Activated CD4-positive, alpha-beta T cell treated with anti-CD3 and anti-CD28 coated beads, Interleukin-2, amount 10 ng/mL, durations not matched to agents 24 days and 14 days (primary cell): ENCODE measurements around the gene WDR73. TPM values are rescaled to one million over a fixed set of nuclear protein-coding genes. Genes with fewer than 3 reads are reported as not detected.

ENCODE experiments used
- DNase-seq: peaks from one replicate; pipeline ENCODE4 v3.0.0; 2022
- H3K27ac Mint-ChIP-seq: one replicate; pipeline ENCODE4 v1.8.0; 2022; ENCODE audit warnings: mild to moderate bottlenecking, mixed read lengths
- H3K27me3 Mint-ChIP-seq: one replicate; pipeline ENCODE4 v1.8.0; 2022; ENCODE audit warnings: mixed read lengths
- H3K36me3 Mint-ChIP-seq: one replicate; pipeline ENCODE4 v1.8.0; 2022; ENCODE audit warnings: low read depth, mild to moderate bottlenecking, mixed read lengths
- H3K4me1 Mint-ChIP-seq: one replicate; pipeline ENCODE4 v1.8.0; 2021; ENCODE audit warnings: mixed read lengths
- H3K4me3 Mint-ChIP-seq: one replicate; pipeline ENCODE4 v1.8.0; 2022; ENCODE audit warnings: mild to moderate bottlenecking, moderate library complexity, mixed read lengths
- H3K9me3 Mint-ChIP-seq: one replicate; pipeline ENCODE4 v1.8.0; 2021; ENCODE audit warnings: mixed read lengths
- intact Hi-C: fragments of 100-400 bp; cut with micrococcal nuclease; formaldehyde crosslinking; loops from one replicate; pipeline ENCODE4 v1.15.1; 2023
- total RNA-seq: library from RNA; stranded (reverse); gene quantifications from 2 replicates; pipeline ENCODE4 v1.2.3, GENCODE V29; 2022

Gene WDR73
- total RNA-seq, 1 donor from 2014 or later: 28.0 TPM

GRCh38 chr15:84669726-84670125 is 15.6 kb upstream of the WDR73 start:
- intact Hi-C loops: loop anchor here (1.0 to 2.0 kb wide), 6 partner anchors 11 to 93 kb away; partner anchors contain the start of genes NMB and WDR73

GRCh38 chr15:84668221-84668982 is 14.3 kb upstream of the WDR73 start:
- DNase-seq: no peak
- H3K27ac Mint-ChIP-seq: peak overlapping the region; percentile 66
- no peaks in the 10 kb centered on the region for H3K27me3 Mint-ChIP-seq
- intact Hi-C loops: loop anchor here (2.0 kb wide), 1 partner anchor 14 kb away; no protein-coding TSS in a partner anchor
- H3K4me1 Mint-ChIP-seq: peaks cover 32% of the 10 kb centered on the region
- peaks cover 50% of the 10 kb centered on the region for H3K36me3 Mint-ChIP-seq
- H3K4me3 Mint-ChIP-seq: no peak overlapping the region
- no peaks in the 10 kb centered on the region for H3K9me3 Mint-ChIP-seq

More at GRCh38 chr15:84669726-84670125, 15.6 kb upstream of the WDR73 start:
- Mint-ChIP-seq H3K9me3 (no peaks in the 10 kb centered on the region), H3K4me1 (peaks cover 32% of the 10 kb centered on the region), H3K36me3 (peaks cover 56% of the 10 kb centered on the region), H3K27ac (peak overlapping the region; percentile 90), H3K4me3 (no peak overlapping the region), H3K27me3 (no peaks in the 10 kb centered on the region)
- no peak for DNase-seq

GRCh38 chr15:84666373-84666772 is 12.3 kb upstream of the WDR73 start:
- Mint-ChIP-seq H3K27me3 (no peaks in the 10 kb centered on the region), H3K27ac (peak overlapping the region; percentile 63), H3K4me1 (peaks cover 26% of the 10 kb centered on the region), H3K4me3 (no peak overlapping the region), H3K9me3 (no peaks in the 10 kb centered on the region), H3K36me3 (peaks cover 45% of the 10 kb centered on the region)
- intact Hi-C loops: no loop called here
- no peak for DNase-seq

GRCh38 chr15:84661001-84661400 is 6.9 kb upstream of the WDR73 start:
- Mint-ChIP-seq H3K9me3 (no peaks in the 10 kb centered on the region), H3K27ac (no peak overlapping the region), H3K4me1 (peaks cover 13% of the 10 kb centered on the region), H3K4me3 (no peak overlapping the region), H3K27me3 (no peaks in the 10 kb centered on the region), H3K36me3 (peaks cover 20% of the 10 kb centered on the region)
- no peak for DNase-seq
- intact Hi-C loops: no loop called here

GRCh38 chr15:84659904-84660781 is 6.1 kb upstream of the WDR73 start:
- H3K36me3 Mint-ChIP-seq: peaks cover 15% of the 10 kb centered on the region
- H3K27ac Mint-ChIP-seq: peak overlapping the region; percentile 3
- no peak for DNase-seq
- no peaks in the 10 kb centered on the region for H3K9me3 Mint-ChIP-seq
- H3K27me3 Mint-ChIP-seq: no peaks in the 10 kb centered on the region
- intact Hi-C loops: no loop called here
- H3K4me3 Mint-ChIP-seq: no peak overlapping the region
- H3K4me1 Mint-ChIP-seq: peaks cover 14% of the 10 kb centered on the region

- peaks cover 17% of the 10 kb centered on the region for H3K4me1 Mint-ChIP-seq
- H3K9me3 Mint-ChIP-seq: no peaks in the 10 kb centered on the region
- H3K36me3 Mint-ChIP-seq: peaks cover 9% of the 10 kb centered on the region
- peak overlapping the region; percentile 81 for H3K4me3 Mint-ChIP-seq
- intact Hi-C loops: loop anchor here (1.0 kb wide), 2 partner anchors 10 to 53 kb away; no protein-coding TSS in a partner anchor
- no peak for DNase-seq
- H3K27ac Mint-ChIP-seq: peak overlapping the region; percentile 87
- no peaks in the 10 kb centered on the region for H3K27me3 Mint-ChIP-seq
Measured at GRCh38 chr15:84658788-84659411, 4.8 kb upstream of the WDR73 start.

GRCh38 chr15:84658080-84658787 is 4.2 kb upstream of the WDR73 start, which contains the start of gene NMB:
TSS of gene NMB (minus strand) at chr15:84658199. CDS start at chr15:84658152, 47 bp downstream.
- no peaks in the 10 kb centered on the region for H3K9me3 Mint-ChIP-seq
- intact Hi-C loops: loop anchor here (1.0 kb wide), 2 partner anchors 11 to 54 kb away; no protein-coding TSS in a partner anchor
- H3K4me3 Mint-ChIP-seq: peak within 1 kb of the TSS; percentile 81
- peak; percentile 93 for DNase-seq
- H3K4me1 Mint-ChIP-seq: peaks cover 21% of the 10 kb centered on the region
- no peaks in the 10 kb centered on the region for H3K27me3 Mint-ChIP-seq
- H3K36me3 Mint-ChIP-seq: peaks cover 12% of the 10 kb centered on the region
- H3K27ac Mint-ChIP-seq: peak within 1 kb of the TSS; percentile 87

GRCh38 chr15:84657748-84658079 is 3.6 kb upstream of the WDR73 start:
- DNase-seq: no peak
- peaks cover 9% of the 10 kb centered on the region for H3K36me3 Mint-ChIP-seq
- H3K27me3 Mint-ChIP-seq: no peaks in the 10 kb centered on the region
- peak overlapping the region; percentile 75 for H3K27ac Mint-ChIP-seq
- peaks cover 22% of the 10 kb centered on the region for H3K4me1 Mint-ChIP-seq
- peak overlapping the region; percentile 78 for H3K4me3 Mint-ChIP-seq
- intact Hi-C loops: loop anchor here (1.0 kb wide), 2 partner anchors 12 to 55 kb away; no protein-coding TSS in a partner anchor
- no peaks in the 10 kb centered on the region for H3K9me3 Mint-ChIP-seq

- DNase-seq: no peak
- Mint-ChIP-seq H3K4me1 (peaks cover 26% of the 10 kb centered on the region), H3K4me3 (peak overlapping the region; percentile 78), H3K36me3 (peaks cover 13% of the 10 kb centered on the region), H3K27ac (peak overlapping the region; percentile 75), H3K27me3 (no peaks in the 10 kb centered on the region), H3K9me3 (no peaks in the 10 kb centered on the region)
- intact Hi-C loops: no loop called here
Measured at GRCh38 chr15:84656972-84657371, 2.9 kb upstream of the WDR73 start.

- Mint-ChIP-seq H3K27ac (peak overlapping the region; percentile 65), H3K4me1 (peaks cover 30% of the 10 kb centered on the region), H3K36me3 (peaks cover 21% of the 10 kb centered on the region), H3K27me3 (no peaks in the 10 kb centered on the region), H3K9me3 (no peaks in the 10 kb centered on the region), H3K4me3 (peak overlapping the region; percentile 98)
- peak; percentile 91 for DNase-seq
- intact Hi-C loops: loop anchor here (1.0 to 2.0 kb wide), 7 partner anchors 14 to 274 kb away; partner anchors contain the start of gene SEC11A
Measured at GRCh38 chr15:84654689-84655453, 788 bp upstream of the WDR73 start.

GRCh38 chr15:84653584-84653909 is 536 bp downstream of the WDR73 start:
- intact Hi-C loops: no loop called here
- peak overlapping the region; percentile 99 for H3K27ac Mint-ChIP-seq
- no peaks in the 10 kb centered on the region for H3K9me3 Mint-ChIP-seq
- H3K4me1 Mint-ChIP-seq: peaks cover 32% of the 10 kb centered on the region
- DNase-seq: no peak
- no peaks in the 10 kb centered on the region for H3K27me3 Mint-ChIP-seq
- H3K4me3 Mint-ChIP-seq: peak overlapping the region; percentile 98
- peaks cover 29% of the 10 kb centered on the region for H3K36me3 Mint-ChIP-seq

GRCh38 chr15:84649706-84650105 is 4.4 kb downstream of the WDR73 start:
- Mint-ChIP-seq H3K36me3 (peaks cover 50% of the 10 kb centered on the region), H3K9me3 (no peaks in the 10 kb centered on the region), H3K4me3 (no peak overlapping the region), H3K27ac (no peak overlapping the region), H3K4me1 (peaks cover 26% of the 10 kb centered on the region), H3K27me3 (no peaks in the 10 kb centered on the region)
- DNase-seq: no peak
- intact Hi-C loops: no loop called here
